ENCODE results near the gene CCDC198.

Gene CCDC198, protein sequence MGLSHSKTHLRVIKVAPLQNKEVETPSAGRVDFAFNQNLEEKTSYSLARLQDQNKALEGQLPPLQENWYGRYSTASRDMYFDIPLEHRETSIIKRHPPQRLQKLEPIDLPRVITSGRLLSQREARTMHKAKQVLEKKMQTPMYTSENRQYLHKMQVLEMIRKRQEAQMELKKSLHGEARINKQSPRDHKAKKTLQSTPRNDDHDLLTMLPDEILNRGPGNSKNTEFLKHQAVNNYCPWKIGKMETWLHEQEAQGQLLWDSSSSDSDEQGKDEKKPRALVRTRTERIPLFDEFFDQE

DNA sequence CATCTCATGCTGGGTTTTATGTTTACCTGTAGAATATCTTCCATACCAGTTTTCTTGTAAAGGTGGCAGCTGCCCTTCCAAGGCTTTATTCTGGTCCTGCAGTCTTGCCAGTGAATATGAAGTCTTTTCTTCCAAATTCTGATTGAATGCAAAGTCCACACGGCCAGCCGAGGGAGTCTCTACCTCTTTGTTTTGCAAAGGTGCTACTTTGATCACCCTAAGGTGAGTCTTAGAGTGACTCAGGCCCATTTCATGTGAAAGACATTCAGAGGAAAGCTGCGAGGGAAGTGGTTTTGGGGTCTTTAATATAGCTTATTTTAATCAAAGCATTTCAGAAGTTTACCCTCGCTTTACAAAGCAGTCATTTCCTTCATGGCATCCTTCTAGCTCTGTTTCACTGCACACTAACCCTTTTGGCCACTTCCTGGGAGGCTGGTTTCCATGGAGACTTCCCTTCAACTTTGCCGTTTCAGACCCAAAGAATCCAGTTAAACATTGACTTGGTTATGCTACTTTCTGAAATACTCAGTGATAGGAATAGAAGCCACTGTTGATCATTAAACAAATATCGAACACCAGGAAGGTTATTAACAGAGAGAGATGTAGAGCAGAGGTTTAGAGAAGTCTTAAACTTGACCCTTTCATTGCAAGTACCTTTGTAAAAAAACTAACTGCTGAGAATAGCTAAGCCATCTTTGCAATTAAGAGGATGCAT is at the start of gene CCDC198:
CCDC198 (minus strand) TSS at position 391 of the 715 bp plus-strand sequence; CDS start at position 249, 142 bp downstream.
- no peak for DNase-seq

DNA sequence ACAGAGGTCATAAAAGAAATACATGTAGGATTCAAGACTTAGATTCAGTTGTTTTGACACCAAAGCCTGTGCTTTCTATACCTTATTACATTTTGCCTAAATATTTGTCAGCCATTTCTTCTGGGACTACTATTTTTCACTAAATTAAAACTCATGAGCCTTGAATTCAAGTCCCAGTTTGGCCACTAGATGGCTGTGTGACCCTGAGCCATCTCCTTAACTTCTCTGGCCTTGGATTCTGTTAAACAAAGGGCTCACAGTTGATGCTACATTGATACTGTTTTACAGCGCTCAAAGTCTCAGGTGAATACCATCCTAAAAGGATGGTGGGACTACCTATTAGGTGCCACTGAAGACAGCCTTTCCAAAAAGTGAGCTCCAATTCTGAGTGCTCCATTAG is 39.6 kb upstream of the CCDC198 start:
- DNase-seq = no peak

DNA sequence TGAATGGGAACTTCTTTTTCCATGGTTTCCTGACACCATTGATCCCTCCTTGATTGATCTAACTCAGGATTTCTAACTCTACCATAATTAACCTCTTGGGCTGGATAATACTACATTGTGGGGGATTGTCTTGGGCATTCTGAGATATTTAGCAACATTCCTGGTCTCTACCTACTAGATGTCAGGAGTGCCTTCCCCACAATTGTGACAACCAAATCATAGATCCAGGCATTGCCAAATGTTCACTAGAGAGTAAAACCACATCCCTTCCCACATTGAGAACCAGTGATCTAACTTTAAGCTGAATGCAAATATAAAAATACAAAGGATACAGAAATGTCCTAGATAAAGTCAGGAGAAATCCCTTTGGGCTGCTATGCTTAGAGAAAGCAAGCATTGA is 36.9 kb upstream of the CCDC198 start:
- no peak for DNase-seq

DNA sequence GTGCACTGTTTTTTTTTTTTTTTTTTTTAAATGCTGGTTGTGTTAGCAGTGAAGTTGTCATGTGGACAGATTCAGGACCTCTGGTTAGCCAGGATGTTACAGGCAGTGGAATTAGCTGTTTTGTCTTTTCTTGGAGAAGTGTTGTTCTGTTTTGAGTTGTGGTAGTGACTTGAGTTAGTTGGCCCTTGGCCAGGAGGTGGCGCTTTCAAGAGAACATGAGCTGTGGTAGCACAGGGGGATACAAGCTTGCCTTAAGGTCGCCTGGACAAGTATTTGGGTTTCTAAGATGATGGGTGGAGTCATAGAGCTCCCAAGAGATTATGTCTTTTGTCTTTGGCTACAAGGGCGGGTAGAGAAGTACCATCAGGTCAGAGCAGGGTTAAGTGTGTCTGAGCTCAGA is 33.3 kb upstream of the CCDC198 start:
- no peak for DNase-seq

DNA sequence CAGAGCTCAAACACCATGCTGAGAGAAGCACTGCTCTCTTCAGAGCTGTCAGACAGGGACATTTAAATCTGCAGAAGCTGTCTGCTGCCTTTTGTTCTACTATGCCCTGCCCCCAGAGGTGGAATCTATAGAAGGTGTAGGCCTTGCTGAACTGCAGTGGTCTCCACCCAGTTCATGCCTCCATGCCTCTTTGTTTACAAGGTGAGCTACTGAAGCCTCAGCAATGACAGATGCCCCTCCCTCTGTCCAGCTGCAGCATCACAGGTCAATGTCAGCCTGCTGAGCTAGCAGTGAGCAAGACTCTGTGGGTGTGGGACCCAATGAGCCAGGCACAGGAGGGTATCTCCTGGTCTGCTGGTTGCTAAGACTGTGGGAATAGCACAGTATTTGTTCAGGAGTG is 25.4 kb upstream of the CCDC198 start:
- DNase-seq = no peak

DNA sequence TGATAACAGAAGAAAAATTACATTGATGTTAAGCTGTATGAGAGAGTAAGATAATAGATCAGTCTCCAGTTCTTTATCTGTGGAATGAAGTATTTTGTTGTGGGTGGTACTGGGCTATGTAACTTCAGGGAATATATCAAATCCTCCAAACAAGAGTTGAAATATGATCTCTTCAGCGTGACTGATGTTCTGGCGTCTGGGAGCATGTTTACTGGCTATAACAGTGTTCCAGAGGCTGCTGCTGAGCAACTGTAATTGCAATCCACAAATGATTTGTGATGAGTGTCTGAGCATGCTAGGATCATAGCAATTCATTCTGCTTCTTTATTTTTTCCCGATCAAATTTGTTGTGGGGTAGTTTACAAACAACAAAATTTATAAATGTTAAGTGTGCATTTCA is 18.6 kb upstream of the CCDC198 start:
- DNase-seq = no peak

DNA sequence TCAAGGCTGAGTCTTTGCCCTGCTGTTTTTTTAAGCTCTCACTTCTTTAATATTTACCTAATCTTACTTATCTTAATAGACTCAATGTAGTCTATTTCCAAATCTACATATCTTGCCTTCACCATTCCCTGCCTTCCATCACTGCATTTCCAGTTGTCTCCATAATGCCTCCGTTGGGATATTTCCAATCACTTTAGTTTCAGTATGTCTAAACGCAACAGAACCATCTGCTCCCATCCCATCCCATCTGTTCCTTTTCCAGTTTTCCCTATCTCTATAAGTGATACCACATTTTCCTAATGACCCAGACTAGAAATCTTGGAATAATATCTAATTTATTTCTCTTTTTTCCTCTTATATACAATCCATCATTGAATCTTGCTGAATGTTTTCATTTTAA is 15.1 kb upstream of the CCDC198 start:
- DNase-seq = no peak

DNA sequence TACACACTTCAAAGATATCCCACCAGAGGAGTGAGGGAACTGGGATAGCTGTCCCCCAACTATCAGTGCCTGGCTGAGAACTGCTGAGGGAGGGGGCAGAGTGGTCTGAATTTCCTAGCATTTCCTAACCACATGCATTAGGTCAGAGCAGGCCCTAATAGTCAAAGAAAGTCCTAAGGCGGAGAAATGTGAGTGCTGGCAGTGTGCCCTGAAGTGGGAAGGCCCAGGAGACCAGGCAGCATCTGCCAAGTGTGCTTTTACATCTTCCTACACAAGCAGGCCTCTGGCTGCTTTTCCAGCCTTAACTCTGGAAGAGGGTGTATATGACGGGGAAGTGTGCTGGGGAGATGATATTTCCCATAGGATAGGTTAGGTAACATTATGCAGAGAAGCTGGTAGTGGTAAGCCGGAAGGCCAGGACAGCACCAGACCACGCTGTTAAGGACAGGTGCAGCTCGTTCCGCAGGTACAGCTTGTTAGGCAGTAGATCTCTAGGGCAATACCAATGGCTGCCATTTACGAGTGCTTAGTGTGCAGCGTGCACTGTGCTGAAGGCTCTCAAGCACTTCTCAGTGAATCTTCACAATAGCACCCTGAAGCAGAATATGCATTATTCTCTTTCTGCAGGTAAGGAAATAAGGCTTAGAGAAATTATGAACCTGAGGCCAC is 9.1 kb upstream of the CCDC198 start:
- no peak for DNase-seq

DNA sequence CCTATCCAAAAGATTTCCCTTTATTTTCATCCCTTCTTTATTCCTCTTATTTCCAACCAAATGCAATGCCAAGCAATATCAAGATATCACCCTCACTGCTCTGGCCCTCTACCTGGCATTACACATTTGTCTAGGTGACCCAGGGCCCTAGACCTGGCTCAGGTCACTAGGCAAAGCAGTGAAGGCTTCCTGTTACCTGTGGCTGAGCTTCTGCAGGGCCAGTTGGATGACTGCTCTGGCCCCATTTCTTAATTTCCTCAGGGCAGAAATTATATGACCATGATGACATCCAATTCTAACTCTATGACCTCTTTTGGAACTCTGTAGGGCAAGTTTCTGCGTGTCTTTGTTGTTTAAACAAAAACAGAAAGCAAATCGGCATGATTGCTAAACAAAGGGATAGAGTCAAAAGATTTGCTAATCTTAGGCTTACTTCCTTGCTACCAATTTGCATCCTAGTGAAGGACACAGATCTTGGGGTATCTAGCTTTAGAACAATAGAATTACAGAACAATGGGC is 7.4 kb upstream of the CCDC198 start:
- DNase-seq = no peak

DNA sequence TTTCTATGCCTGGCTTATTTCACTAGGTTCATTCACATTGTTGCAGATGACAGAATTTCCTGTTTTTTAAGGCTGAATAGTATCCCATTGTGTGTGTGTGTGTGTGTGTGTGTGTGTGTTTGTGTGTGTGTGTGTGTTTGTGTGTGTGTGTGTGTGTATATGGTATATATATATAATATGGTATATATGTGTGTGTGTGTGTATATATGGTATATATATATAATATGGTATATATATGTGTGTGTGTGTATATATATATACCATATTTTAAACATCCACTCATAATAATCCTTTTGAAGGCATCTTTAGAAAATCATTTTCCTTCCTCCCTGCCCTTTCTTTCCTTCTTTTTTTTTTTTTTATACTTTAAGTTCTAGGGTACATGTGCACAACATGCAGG is 5.0 kb upstream of the CCDC198 start:
- no peak for DNase-seq

DNA sequence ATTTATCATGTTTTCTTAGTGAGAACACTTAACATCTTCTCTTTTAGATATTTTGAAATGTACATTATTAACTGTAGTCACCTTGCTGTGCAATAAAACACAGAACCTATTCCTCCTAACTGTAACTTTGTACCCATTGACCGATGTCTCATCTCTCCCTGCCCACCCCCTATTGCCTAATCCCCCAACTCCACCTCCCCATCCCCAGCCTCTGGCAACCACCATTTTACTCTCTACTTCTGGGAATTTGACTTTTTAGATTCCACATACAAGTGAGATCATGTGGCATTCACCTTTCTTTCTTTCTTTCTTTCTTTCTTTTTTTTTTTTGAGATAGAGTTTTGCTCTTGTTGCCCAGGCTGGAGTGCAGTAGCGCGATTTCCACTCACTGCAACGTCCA is 4.4 kb upstream of the CCDC198 start:
- DNase-seq = no peak

DNA sequence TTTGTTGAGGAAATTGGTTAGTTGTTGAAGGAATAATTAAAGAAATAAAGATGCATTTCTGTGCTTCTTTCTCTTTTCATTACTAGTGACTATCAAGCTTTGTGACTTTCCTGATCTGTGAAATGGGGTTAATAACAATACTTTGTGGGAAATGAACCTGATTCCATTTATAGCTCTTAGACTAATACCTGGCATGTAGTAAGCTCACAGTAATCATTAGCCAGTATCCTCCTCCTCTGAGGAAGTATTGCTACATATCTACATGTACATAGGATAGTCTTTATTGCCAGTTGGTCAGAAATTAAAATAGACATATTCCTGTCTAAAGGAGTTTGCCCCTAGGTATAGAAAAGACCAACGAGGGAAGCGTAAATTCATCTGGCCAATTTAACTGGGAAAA is 1.8 kb upstream of the CCDC198 start:
- no peak for DNase-seq

DNA sequence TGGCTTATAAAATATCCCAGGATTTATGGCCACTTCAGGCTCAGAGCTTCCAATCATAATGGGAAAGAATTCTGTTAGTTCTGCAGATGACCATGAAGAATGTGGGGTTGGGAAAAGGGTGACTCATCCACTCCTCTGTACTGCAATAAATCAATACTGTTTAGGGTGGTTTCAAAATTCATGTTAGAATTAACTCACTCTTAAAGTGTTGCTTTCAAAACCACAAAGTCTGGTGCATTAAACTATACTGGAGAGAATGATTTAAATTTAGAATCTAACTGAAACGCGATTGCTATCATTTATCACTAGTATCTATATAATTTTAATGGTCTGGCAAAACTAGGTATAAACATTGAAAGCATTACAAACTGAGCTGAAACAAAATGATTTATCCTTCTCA is 798 bp downstream of the CCDC198 start:
- DNase-seq = no peak

DNA sequence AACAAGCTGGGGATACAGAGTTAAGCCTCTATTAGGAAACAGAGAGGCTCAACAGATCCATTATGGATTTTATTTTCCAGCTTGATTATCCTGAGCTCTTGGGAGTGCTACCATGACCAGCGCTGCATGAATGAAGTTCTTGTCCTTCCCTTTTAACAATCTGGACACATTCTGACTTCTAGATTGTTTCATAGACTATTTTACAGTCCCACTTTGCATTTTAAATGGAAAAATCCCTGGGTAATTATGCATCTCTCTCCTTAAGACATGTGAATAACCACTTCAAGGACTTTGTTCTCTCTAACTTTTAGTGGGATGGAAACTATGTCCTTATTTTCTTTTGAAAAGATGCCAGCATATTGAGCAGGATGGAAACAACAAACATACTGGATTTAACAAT is 2.0 kb downstream of the CCDC198 start:
- no peak for DNase-seq

DNA sequence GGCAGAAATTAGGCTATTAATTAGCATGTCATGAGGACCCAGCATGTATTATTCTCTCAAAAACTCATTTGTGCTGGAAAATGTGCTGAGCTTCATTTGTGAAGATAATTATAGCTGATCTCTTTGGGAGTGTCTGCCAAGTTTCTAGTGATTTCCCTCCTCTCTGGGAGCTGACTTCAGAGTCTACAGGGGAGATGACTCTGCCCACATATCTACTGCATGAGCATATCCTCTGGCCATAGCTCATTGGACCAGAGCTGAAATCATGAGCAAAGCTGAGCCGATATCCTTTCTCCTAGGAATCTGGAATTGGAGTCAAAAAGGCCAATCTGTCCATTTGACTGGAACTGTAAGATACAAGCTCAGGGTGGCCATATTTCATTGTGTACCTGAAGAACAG is 5.9 kb downstream of the CCDC198 start:
- no peak for DNase-seq

DNA sequence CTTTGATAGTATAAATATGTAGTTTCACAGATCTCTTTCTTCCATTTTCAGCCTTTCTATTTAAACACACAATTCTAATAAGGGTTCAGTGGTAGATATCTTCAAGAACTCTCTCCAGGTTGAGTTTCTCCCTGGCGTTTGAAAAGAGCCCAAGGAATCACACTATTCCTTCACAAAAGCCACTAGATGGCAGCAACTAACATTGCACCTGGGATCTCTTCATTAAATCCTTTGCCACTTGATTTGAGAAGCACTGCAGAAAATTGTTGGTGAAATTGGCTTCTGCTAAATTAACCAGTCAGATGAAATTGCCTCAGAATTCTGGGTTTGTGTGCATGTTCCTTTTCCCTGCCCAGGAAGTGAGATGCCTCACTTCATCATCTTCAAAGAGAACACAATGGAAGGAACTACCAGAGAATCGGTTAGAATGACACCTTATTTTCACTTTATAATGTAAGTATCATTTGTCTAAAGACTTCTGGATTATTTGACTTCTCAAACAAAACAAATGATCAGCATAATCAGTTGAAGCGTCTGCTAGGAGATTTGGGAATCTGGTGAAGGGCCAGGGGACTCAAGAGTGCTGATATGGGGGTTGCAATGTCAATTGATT is 6.8 kb downstream of the CCDC198 start:
- DNase-seq = no peak

DNA sequence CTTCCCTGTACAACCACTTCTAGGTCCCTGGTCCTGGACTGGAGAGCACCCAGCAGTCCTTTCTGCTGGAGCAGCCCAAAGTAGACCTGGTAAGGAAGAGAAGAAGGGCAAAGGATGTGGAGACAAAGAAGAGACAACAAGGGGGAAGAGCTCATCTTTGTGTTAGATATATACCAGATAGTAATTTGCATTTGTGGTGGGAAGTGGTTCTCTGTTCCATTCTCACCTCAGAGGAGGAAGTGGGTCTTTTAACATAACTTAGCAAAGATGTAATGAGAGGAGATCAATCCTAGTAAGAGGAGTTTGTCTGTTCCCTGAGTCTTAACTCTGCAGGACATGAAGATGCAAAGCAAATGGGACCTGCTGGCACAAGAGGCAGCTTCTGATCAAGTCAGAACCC is 8.0 kb downstream of the CCDC198 start:
- DNase-seq = no peak

DNA sequence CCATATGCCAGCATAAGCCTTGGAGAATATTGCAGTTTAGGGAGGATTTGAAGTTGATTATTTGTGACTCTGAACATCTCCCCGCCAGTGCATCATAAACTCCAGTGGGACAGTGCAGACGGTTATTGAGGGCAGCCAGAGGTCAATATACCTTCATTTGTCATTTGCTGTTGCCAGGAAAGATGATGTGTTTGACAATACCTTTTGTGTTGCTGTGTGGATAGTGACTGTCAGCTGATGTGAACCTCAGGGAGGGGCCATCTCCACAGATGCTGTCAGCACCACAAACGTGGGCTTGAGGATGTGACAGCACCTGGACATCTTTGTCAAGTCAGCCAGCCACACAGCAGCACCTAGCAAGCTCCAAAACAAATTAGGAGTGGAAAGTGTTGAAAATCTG is 11.5 kb downstream of the CCDC198 start:
- no peak for DNase-seq

DNA sequence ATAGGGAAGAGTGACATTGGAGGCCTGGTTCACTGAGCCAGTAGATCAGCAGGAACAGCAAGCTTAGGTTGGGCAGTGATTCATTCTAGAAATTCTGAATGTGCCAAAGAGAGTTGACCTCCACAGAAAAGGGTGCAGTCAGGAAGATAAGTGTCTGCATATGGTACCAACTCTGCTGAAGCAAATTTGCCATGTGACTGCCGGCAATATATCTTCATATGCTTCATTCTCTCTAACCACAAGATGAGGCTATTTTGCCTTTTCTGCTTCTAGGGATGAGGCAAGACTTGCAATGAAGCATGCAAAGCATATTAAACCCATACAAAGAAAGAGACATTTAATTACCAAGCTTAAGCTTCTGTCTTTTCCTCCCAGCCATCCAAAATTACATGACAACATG is 13.6 kb downstream of the CCDC198 start:
- DNase-seq = no peak

DNA sequence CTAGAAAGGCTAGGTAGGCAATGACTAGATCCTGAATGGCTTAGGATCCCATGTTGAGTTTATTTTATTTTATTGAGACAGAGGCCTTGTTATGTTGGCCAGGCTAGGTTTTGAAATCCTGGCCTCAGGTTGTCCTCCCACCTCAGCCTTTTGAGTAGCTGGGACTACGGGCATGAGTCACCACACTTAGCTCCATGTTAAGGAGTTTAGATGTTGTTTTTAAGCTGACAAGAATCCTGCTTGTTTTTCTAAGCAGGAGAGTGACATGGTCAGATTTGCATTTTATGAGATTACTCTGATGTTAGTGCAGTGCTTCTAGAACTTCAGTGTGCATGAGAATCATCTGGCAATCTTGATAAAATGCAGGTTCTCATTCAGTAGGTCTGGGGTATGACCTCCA is 14.5 kb downstream of the CCDC198 start:
- no peak for DNase-seq

DNA sequence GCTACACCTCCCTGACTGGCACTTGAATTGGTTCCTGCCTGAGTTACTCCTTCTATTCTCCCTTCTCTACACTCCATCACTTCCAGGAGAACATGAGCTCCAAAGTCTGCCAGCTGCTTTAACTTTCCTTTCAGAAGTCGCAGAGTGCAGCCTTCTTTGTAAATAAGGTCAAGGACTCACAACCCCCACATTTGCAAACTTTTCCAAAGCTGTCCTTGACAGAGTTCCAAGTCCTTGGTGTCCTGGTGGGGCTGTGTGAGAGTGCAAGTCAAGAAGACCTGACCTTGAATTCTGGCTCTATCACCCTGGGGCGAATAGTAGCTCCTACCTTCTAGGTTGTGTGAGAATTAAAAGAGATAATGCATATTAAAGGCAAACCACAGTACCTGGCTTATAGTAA is 15.6 kb downstream of the CCDC198 start:
- DNase-seq = no peak

DNA sequence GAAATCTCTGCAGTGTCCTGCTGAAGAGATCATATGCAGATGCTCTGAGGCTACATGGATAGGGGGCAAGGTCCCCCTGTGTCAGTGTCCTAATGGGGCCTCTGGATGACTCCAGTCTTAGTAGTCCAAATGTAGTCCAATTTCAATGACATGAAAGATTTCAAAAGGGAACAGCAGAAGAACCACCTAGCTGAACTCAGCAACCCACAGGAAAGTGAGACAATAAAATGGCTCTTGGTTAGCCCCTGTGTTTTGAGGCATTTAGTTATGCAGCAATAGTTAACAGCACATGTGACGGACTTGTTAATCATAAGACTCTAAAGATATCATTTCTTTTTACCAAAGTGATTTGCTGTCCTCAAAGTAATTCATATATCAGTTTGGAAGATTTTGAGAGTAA is 22.7 kb downstream of the CCDC198 start:
- DNase-seq = no peak

DNA sequence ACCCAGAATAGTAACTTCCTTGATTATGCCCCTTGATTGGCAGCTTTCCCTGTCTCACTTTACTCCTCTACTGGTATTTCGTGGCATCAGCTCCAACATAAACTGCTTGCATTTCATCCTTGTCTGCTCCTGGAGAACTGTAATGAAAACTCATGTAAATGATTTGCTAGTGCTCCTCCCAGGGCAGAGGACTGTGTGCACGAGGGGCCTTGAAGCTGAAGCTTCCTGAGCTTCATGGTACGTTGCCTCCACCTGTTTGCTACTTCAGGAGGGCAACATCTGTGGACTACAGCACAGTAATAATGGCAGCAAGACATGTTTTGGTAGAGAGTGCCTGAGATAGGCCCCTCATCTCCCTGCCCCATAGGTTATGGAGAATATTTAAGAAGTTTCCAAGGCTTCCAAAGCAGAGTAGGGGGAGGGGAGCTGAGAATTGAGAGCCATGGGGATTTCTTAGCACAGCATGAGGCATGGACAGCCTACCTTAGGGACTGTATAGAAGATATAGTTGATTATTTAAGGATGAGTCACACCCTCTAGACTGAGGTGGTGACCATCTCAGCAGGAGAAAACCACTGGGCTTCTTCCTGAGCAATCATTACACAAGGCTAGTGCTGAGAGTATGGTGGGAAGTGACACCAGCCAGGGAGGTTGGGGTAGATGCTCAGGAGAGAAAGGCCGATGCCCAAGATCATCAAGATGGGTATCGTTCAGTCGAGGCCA is 29.5 kb downstream of the CCDC198 start:
- no peak for DNase-seq

Measured in activated naive CD4-positive, alpha-beta T cell treated with anti-CD3 and anti-CD28 coated beads, Interleukin-2, amount 50 U/mL, for 16 hours (primary cell).